Mesenteric fat pad (tissue), 1 donor: ENCODE measurements around the gene USP11. TPM values are rescaled to one million over a fixed set of nuclear protein-coding genes. Genes with fewer than 3 reads are reported as not detected.
A peak's percentile ranks its signal among the peaks of the same experiment; 100 is the strongest.

ENCODE experiments used
- DNase-seq: peaks from one replicate; pipeline ENCODE4 v3.0.0-alpha.2; 2020; ENCODE audit warnings: low spot score
- total RNA-seq: library from RNA; stranded (reverse); fragmentation: NEBNext Ultra II Directional; extraction: Animal tissue kit (Norgen Biotek cat#: 25700); gene quantifications from one replicate; pipeline ENCODE4 v1.2.1, GENCODE V29; 2021
- donor health status: DM: yes; HTN: yes; CAD: no.

Gene USP11
- total RNA-seq, 1 donor from 2014 or later, result 42.2 TPM

DNA sequence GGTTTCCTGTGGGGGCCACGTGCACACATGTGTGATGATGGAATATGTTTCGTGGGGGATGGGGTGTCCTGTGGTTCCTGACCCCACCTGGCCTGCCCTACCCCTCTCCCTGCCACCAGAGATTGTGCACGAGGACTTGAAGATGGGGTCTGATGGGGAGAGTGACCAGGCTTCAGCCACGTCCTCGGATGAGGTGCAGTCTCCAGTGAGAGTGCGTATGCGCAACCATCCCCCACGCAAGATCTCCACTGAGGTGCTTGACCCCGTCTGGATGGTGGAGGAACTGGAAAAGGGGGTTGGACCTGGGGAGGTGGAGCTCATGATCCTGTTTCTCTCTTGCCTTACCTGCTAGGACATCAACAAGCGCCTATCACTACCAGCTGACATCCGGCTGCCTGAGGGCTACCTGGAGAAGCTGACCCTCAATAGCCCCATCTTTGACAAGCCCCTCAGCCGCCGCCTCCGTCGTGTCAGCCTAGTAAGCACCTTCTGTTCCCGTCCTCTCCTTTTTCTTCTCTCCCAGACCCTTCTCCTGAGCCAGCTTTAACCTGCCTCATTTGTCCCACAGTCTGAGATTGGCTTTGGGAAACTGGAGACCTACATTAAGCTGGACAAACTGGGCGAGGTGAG is 8.4 kb upstream of the USP11 start:
- peak; percentile 68 for DNase-seq

DNA sequence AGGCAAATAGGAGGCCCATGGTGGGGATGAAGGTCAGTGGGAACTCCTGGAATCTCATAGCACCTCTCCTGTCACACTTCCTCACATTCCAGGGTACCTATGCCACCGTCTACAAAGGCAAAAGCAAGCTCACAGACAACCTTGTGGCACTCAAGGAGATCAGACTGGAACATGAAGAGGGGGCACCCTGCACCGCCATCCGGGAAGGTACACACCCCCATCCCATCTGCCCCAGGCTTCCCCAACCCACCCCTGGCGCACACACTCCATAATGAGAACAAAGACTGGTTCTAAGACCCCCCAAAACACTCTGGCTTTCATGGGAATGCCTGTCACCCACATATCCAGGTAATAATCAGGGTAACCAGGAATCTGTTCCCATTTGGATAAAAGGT is 7.9 kb upstream of the USP11 start:
- peak; percentile 53 for DNase-seq

DNA sequence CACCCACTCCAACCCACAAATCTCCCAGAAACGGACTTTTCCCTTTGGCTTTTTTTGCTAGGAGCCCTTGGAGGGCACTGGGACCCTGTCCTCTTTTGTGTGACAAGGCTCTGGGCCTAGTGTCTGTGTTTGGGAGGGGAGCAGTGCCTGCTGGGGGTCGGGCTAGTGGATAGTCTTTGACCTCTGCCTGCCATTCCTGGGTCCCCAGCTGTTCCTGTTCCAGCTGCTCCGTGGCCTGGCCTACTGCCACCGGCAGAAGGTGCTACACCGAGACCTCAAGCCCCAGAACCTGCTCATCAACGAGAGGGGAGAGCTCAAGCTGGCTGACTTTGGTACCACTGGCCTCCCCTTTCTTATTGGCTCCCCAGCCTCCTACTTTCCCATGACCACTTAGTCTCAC is 6.7 kb upstream of the USP11 start:
- peak; percentile 82 for DNase-seq

DNA sequence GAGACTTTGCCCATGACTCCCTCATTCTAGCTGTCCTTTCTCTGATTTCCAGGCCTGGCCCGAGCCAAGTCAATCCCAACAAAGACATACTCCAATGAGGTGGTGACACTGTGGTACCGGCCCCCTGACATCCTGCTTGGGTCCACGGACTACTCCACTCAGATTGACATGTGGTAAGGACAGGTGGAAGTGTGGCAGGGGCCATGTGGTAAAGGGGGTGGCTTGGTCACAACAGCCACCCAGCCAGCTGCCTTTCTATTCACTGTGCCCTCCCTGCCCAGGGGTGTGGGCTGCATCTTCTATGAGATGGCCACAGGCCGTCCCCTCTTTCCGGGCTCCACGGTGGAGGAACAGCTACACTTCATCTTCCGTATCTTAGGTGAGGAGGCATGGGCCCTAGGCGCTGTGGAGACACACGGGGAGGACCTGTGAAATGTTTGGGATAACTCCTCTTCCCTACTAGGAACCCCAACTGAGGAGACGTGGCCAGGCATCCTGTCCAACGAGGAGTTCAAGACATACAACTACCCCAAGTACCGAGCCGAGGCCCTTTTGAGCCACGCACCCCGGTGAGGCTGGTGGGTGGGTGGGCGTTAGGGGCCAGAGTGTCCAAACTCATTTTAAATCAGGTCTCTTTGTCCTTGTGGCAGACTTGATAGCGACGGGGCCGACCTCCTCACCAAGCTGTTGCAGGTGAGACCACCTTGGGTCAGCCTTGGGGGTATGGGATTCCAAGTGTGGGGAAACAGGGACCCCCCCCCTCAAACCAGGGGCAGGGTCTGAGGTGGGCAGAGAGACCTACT is 6.1 kb upstream of the USP11 start:
- DNase-seq, result peak; percentile 81

DNA sequence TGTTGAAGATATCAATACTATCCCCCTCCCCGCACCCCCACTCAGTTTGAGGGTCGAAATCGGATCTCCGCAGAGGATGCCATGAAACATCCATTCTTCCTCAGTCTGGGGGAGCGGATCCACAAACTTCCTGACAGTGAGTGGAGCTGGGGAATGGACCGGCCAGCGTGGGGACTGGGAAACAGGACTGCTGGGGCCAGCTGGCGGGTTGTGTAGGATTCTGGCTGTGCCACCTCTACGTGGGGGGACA is 5.5 kb upstream of the USP11 start:
- no peak for DNase-seq

DNA sequence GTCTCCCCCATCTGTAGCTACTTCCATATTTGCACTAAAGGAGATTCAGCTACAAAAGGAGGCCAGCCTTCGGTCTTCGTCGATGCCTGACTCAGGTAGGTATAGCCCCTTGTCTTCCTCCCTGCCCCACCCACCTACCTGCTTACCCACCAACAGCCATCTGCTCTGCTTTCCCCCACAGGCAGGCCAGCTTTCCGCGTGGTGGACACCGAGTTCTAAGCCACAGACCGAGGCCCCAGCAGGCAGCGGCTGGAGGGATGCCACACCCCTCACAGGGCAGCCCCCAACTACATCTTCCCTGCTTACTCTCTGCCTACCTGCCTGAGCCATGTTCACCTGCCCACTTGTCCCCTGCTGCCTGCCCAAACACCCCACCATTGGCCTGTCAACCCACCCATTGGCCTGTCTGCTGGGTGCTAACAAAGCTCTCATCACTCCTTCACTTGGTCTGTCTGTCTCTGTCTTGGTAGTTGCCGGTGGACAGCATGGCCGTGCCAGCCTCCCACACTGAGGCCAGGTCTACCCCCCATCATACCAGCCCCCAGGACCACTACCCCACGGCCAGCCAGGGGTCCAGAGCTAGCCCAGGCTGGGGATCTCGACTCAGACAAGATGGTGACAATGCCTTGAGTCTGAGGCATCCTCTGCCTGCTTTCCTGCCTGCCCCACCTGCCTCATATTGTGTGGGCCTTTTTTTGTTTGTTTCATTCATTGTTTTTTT is 4.1 kb upstream of the USP11 start:
- DNase-seq, result peak; percentile 88

DNA sequence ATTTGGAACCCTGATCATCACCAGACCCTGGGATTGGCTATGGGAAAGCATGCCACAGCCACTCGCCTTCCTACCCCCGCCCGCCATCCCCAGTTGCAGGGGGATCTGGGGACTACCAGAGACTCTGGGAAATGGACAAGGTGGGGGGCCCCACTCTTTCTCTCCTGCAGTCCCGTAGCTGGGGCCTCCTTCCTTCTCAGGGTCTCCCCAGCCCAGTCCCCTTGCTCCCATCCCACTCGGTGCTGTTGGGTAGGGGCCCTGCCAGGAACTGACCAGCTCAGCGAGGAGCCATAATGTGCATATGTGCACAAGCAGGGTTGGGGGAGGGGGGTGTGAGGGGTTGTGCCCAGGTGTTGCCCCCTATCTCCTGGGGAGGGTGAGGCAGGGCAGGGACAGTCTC is 3.4 kb upstream of the USP11 start:
- peak; percentile 39 for DNase-seq

DNA sequence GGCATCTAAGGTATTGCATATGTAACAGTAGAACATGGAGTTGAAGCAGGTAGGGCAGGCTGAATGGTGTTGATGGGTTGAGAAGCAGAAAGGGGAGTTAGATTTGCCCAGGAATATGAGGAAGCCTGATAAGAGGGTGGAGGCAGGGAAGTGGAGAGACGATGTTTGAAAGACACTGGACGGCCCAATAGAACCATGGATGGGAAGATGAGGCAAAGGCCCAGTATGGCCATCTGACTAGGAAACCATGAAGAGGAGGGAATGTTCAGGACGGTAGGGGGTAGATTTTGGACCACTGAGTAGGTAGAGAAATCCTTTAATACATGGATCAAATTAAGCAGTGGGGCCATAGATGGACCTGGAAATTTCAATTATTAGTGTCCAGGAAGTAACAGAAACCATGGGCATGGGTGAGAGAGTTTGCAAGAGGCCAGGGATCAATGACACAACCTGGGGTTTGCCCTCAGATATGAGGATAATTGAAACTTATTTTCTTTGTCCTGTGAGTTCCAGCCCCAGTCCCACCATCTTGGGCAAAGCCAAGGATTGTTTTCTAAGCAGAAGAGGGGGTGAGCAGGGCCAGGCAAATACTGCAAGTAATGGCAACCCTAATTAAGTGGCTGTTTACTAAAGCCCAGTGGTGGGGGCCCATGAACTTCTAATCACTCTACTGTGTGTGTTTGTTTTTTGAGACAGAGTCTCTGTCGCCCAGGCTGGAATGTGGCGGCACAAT is 2.5 kb upstream of the USP11 start:
- peak; percentile 22 for DNase-seq

DNA sequence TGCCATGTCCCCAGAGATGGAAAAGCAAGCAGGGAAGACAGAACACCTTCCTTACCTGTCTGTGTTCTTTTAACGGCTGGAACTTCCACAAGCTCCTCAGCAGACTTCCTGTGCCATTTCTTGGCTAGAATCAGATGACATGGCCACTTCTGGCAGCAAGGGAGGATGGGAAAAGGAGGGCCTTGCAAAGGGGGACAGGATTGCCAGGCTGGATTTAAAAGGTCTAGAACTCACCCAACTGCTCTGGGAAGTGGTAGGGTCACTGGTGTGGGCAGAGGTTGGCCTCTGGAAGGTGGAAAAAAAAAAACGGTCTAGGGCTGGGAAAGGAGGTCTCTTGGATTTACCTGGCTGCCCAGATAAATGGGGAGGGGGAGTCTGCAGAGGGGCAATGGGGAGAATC is 1.6 kb upstream of the USP11 start:
- peak; percentile 26 for DNase-seq

DNA sequence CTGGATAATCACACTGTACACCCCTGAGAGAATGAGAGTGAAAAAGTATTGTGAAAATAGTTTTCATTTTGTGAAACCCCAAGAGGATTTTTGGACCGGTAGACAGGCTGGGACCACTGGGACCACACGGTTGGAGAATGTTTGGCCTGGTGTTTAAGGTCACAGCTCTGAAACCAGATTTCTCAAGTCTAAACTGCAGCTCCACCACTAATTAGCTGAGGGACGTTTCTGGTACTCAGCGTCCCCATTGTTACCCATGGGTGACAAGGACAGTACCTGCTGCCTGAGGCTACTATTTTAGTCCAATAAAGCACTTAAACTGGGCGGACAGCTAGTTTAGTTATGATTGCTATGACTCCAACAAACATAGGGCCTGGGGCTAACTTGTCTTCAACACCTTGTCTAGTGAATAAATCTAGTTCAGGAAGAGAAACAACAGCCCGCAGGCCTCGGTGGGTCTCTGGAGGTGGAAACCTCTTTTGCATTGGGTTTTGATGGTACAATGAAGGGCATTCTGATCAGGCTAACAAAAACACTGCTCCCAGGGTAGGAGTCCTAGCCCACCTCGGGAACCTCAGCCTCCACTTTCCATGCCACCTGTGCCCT is 509 bp upstream of the USP11 start:
- DNase-seq, result peak; percentile 16

DNA sequence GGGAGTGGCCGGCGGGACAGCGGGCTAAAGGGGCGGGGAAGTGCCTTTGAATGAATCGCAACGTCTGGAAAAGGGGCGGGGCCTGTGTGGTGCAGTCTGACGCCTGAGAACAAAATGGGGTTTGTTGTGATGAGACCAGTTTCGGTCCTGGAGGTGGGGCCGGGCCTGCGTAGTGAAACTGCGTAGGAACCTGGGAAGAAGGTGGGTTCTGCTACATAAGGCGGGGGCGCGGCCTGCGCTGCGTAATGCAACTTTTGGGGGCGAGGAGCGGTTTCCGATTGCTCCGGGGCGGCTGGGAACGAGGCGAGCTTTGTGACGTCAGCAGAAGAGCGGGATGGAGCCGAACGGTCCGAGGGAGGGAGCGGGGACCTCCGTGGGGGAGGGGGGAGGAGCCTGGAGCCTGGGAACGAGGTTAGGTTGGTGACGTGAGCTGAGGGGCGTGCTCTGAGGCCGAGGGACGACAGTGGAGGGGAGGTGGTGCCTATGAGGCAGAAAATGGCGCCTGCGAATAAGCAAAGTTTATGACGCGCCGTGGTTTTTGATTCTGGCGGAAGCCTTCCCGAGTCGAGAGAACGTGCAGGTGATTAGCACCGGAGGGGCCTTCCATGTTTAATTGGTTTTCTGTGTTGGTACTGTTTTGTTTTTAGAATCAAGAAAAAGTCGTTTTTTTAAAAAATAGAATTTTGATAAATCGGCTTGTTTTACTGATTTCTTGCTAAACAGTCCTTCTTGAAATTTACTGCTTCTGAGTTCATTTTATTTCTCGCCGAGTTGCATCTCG is 714 bp downstream of the USP11 start:
- peak; percentile 96 for DNase-seq

DNA sequence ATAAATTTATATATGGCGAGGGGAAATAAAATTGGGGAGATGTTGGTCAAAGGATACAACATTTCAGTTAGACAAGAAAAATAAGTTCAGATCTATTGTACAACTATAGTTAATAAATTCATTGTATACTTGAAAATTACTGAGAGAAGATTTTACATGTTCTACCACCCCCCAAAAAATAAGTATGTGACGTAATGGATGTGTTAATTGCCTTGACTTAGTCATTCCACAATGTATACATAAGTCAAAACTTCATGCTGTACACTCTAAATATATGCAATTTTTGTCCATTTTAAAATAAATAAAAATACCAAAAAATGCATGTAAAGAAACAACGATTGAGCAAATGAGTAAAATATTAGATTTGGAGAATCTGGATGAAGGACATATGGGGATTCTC is 1.8 kb downstream of the USP11 start:
- no peak for DNase-seq

DNA sequence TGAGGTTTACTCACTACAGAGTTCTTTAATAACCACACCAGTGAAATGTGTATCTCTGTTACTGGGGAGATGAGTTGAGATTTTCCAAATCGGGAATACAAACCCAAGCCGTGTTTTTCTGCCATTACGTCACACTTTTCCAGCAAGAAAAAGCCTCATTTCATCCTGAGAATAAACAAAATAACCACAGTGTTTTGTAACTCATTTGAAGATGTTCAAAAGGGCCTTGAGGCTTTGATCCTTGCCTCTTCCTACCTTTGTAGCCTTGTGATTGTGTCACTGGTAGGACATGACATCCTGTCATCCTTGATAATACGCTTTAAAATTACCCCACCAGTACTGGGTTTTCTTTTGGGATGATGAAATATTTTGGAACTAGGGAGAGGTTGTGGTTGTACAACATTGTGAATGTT is 2.9 kb downstream of the USP11 start:
- DNase-seq, result no peak

DNA sequence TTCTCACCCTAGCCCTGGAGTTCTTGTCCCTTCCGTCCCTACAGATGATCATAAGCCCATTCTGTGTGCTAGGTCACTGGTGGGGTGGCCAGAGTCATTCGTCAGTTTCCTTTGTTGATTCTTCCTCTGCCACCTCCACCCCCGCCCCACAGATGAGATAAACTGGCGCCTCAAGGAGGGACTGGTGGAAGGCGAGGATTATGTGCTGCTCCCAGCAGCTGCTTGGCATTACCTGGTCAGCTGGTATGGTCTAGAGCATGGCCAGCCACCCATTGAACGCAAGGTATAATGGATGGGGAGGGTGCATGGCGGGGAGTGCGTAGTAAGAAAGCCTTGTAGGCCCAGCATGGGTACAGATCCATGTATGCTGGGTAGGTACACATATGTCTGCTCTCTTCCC is 6.4 kb downstream of the USP11 start:
- DNase-seq, result peak; percentile 47

DNA sequence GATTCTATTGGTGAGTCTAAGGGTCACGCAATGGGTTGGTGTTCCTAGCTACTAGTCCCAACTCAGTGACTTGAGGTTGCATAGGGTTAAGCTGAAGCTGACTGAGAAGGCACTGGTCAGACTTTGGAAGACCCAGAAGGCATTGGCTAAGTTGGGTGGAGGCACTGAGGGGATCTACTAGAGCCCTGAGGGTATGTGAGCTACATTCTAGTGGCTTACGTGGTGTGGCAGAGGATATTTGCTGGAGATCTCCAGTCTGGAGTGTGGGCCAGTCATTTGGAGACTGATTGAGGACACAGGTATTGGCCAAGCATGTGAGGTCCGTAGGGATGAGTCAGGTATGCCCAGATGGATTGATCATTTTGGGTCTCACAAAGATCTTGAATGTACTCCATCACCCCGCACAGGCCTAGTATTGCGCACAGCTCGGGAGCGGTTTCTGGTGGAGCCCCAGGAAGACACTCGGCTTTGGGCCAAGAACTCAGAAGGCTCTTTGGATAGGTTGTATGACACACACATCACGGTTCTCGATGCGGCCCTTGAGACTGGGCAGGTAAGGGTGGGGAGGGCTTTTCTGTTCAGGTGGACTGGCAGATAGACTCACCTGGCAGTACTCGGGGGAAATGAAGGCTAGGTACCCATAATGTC is 7.2 kb downstream of the USP11 start:
- peak; percentile 77 for DNase-seq

DNA sequence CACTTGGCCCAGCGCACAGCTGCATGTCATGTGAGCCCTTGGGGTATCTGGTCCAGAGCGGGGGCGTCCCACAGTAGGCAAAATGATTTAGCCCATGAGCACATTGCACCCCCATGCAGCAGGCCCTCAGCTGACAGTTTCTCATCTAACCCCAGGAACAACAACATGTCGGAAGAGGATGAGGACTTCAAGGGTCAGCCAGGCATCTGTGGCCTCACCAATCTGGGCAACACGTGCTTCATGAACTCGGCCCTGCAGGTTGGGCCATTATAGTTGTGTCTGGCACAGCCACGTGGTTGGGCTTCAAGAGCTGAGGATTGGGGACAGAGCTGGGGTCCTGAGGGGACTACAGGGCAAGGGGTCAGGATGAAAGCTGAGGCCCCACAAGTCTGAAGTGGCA is 7.8 kb downstream of the USP11 start:
- peak; percentile 74 for DNase-seq

DNA sequence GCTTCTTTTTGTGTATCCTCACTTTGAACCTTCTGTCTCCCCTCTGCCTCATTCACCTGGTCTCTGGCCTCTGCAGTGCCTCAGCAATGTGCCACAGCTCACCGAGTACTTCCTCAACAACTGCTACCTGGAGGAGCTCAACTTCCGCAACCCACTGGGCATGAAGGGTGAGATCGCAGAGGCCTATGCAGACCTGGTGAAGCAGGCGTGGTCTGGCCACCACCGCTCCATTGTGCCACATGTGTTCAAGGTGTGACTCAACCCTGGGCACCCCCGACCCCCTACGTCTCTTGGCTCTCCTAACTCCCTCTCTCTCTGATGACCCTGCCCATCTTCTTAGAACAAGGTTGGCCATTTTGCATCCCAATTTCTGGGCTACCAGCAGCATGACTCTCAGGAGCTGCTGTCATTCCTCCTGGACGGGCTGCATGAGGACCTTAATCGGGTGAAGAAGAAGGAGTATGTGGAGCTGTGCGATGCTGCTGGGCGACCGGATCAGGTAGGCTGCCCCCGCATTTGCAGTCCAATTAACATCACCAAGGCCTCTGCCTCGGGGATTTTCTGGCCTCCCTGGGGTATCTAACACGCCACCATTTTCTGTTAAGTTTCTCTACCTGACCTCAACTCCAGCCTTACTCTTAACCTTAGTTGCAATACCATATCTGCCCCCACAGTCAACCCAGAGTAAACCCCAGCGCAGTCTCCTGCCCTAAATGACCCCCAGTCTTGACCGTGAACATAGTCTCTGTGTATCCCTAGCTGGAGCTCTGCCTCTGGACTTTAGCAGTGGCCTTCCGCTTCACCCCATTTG is 8.6 kb downstream of the USP11 start:
- DNase-seq, result peak; percentile 69

DNA sequence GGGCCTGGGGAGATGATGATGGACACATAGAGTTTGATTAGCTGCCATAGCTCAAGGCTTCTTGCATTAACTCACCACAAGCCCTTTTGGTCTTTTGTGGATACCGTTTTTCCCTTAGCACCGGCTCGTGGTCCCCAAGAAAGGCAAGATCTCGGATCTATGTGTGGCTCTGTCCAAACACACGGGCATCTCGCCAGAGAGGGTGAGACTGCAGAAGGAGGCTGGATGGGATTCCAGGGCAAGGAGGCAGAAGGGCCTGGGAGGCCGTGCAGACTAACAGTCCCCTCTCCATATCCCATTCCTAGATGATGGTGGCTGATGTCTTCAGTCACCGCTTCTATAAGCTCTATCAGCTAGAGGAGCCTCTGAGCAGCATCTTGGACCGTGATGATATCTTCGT is 9.5 kb downstream of the USP11 start:
- peak; percentile 49 for DNase-seq

DNA sequence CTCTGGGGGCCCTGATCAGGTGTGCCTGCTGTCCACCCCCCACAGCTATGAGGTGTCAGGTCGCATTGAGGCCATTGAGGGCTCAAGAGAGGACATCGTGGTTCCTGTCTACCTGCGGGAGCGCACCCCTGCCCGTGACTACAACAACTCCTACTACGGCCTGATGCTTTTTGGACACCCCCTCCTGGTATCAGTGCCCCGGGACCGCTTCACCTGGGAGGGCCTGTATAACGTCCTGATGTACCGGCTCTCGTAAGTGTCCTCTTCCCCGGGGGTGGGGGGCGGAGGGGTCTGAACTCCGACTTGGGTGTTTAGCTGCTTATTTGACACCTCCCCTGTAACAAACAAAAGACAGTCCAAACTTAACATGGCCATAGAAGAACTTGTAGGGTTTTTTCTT is 10.5 kb downstream of the USP11 start:
- peak; percentile 71 for DNase-seq
